Retinal pigment epithelial cell (primary cell): ENCODE results near the gene AKAP6.

Experiments
- DNase-seq: peaks from one replicate; pipeline ENCODE4 v3.0.0-alpha.2; 2010; ENCODE audit warnings: low read depth
- H3K4me3 ChIP-seq: 2 replicates; pipeline ENCODE4 v1.5.1; 2011; ENCODE audit warnings: mild to moderate bottlenecking, low read length, control low read depth, moderate library complexity
- CTCF ChIP-seq: conservative IDR thresholded peaks from 2 replicates; pipeline ENCODE4 v1.5.1; 2011; ENCODE audit warnings: low read depth, low read length, control low read depth, inconsistent platforms

The AKAP6 gene

GRCh38 chr14:32650030-32650429 lies 320.9 kb downstream of the AKAP6 start:
- no peak overlapping the region for H3K4me3 ChIP-seq
- no peak for TF ChIP-seq CTCF
- no peak for DNase-seq

- no peak for DNase-seq
- H3K4me3 ChIP-seq = no peak overlapping the region
- TF ChIP-seq CTCF = no peak
Measured at GRCh38 chr14:32650665-32651064, 321.6 kb downstream of the AKAP6 start.

- DNase-seq = no peak
- TF ChIP-seq CTCF = no peak
Measured at GRCh38 chr14:32654106-32654505, 325.0 kb downstream of the AKAP6 start.

GRCh38 chr14:32656601-32657000 lies 327.5 kb downstream of the AKAP6 start:
- H3K4me3 ChIP-seq = no peak overlapping the region
- no peak for TF ChIP-seq CTCF
- no peak for DNase-seq

More at GRCh38 chr14:32654106-32654505, 325.0 kb downstream of the AKAP6 start:
- H3K4me3 ChIP-seq = no peak overlapping the region

- H3K4me3 ChIP-seq = no peak overlapping the region
- peak; percentile 43 for DNase-seq
- no peak for TF ChIP-seq CTCF
Measured at GRCh38 chr14:32657081-32657480, 328.0 kb downstream of the AKAP6 start.

GRCh38 chr14:32661216-32661615 lies 332.1 kb downstream of the AKAP6 start:
- no peak for TF ChIP-seq CTCF
- no peak for DNase-seq
- no peak overlapping the region for H3K4me3 ChIP-seq

GRCh38 chr14:32662211-32662610 lies 333.1 kb downstream of the AKAP6 start:
- no peak for DNase-seq
- no peak for TF ChIP-seq CTCF
- no peak overlapping the region for H3K4me3 ChIP-seq
